Stimulated activated CD4-positive, alpha-beta T cell treated with anti-CD3 and anti-CD28 coated beads, TNF-alpha, amount 100 ng/mL, for 48 hours (primary cell): ENCODE results near the gene ZNF30.
"Not testable (repeated sequence)": the region's sequence is repeated elsewhere in the genome, so short reads cannot be mapped to it uniquely, and the experiment has no call there.

ENCODE experiments used
- DNase-seq, 3 donors: peaks; one replicate each; pipeline ENCODE4 v3.0.0-alpha.2; 2020; ENCODE audit warnings: low read depth in 3 of 3

ZNF30 gene

DNA sequence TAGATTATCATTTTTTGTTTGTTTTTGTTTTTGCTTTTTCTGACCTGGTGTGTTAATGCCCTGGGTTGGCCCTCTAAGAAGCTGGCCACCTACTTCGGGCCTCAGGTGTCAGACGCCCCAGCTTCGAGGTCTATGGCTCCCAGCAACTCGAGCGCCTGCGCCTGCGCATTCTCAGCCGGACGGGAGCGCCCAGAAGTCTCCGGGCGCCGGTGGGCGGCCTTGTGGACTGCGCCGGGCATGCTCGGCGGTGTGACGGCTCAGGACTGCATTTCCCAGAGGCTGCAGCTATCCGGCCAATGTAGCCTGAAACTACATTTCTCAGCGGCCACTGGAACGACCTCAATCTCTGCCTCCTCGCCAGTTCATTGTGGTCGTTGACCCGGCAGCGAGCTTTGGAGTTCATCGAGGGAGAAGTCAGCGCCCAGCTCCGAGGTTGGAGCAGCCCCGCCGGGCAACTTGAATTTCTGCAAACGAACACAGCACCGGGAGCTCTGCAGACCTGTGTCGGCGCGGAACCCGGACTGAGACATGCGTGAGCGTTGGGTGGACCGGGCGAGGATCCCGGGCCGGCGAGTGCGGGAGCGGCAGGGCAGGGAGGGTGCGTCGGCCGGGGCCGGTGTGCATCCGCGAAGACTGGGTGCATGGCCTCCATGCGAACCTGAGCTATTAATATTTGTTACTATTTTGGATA is at the start of gene ZNF30:
ZNF30 (plus strand) TSS at position 219 of the 691 bp plus-strand sequence. CDS start 3,045 bp downstream, outside the sequence.
- DNase-seq, result peak; percentile 65 to 78 (median 70)

DNA sequence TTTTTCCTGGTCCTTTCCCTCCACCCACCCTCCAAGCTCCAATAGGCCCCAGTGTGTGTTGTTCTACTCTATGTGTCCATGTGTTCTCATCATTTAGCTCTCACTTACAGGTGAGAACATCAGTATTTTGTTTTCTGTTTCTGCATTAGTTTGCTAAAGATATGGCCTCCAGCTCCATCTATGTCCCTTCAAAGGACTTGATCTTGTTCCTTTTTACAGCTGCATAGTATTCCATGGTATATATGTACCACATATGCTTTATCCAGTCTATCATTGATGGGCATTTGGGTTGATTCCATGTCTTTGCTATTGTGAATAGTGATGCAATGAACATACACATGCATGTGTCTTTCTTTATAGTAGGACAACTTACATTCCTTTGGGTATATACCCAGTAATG is 47.1 kb upstream of the ZNF30 start:
- DNase-seq, result no peak

DNA sequence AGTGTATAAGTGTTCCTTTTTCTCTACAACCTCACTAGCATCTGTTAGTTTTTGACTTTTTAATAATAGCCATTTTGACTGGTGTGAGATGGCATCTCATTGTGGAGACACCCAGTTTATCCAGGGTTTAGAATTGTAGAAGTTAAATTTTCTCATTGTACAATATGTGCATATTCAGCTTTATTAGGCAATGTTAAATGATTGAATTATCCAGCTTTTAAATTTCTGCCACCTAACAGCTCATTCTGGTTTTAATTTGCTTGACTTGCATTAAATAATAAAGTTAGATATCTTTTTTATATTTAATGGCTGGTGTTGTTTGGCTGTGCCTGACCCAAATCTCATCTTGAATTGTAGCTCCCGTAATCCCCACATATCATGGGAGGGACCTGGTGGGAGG is 46.7 kb upstream of the ZNF30 start:
- DNase-seq, result no peak

DNA sequence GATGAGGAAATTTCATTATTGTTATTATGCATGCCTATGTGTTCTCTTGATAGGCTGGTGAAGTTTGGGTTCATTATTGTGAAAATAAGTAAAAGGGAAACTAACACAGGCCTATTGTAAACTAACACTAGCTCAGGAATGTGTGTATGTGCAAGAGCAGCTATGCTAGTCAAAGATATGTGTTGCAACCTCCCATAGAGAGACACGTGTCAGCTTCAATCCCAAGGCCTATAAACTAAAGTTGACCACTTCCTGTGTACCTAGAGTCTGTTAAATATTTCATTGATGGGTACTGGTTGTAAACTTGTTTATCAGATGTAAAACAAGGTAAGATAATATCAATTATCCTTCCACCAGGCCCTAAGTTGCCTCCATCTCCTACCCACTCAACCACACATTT is 44.7 kb upstream of the ZNF30 start:
- DNase-seq, result no peak

DNA sequence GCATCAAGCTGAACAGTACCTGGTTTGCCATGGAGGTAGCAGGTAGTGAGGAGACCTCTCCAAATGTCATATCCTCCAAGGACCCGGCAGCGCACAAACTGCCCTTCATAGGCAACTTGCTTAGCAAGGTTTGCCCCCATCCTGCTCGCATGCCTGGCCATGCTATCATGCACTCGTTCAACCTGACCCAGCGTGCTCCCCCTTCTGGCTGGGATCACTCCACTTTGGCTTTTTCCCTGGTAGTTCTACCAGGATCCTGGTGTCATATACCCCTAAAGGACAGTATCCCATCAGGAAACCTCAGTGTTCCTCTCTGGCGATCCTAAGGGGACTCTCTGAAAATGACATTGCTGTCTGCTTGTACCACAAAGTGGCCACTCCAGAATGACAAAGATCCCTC is 38.6 kb upstream of the ZNF30 start:
- no peak for DNase-seq

DNA sequence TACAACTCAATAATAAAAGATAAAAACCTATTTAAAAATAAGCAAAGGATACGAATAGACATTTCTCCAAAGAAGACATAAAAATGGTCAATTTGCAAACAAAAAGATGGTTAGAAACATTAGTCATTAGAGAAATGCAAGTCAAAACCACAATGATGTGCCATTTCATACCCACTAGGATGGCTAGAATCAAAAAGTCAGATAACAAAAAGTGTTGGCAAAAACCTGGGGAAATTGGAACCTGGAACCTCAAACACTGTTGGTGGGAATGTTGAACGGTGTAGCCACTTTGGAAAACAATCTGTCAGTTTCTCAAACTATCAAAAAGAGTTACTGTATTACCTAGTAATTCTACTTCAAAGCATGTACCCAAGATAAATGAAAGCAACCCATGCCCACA is 26.5 kb upstream of the ZNF30 start:
- no peak for DNase-seq

DNA sequence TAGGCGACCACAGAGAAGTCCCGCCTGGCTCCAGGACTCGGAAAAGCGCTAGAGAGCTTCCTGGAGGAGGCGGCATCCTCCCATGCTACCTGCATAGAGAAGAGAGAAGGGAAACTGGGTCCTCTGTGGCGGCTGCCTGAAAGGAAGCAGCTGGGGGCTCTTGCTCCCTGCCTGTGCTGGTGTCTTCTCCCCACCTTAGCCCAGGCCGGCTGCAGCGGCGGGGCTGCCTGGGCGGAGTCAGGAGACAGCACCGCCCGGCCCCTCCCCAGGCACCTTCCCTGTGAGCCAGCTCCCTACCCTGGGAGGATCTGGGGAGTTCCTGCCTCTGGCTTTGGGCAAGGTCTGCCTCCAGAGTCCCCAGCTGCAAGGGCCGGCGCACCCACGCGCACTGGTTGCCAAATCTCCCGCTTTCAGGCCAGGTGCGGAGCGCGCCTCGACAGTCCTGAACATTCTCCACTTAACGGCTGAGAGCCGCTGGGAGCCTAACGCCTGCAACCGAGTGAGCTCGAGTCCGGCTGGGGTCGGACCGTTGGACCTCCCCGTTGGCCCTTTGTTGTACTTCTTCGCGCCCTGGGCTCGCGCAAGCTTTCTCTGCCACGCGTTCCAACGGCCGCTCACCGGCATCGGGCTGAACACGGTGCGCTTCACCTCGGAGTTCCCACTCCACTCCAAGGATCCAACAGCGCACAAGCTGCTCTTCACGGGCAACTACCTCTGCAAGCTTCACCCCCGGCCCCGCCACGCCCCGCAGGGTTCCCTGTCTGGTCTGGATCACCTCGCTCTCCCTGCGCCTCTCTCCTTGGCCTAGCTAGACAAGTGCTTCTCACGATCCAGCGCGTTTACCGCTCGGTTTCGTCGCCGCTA is 21.8 kb upstream of the ZNF30 start:
- no peak for DNase-seq

DNA sequence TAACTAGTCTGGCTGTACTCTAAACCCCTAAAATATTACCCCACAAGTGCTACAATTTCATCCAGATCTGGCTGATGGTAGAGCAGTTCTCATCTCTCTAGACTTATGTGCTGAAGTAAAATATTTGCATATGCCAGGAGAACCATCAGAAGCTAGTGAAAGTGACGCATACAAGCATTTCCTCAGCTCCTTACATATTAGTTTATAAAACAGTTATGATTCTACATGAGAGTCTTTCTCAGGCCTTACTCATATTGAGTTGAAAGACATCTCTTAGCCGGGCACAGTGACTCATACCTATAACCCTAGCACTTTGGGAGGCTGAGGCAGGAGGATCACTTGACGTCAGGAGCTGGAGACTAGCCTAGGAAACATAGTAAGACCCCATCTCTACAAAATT is 15.9 kb upstream of the ZNF30 start:
- no peak for DNase-seq

DNA sequence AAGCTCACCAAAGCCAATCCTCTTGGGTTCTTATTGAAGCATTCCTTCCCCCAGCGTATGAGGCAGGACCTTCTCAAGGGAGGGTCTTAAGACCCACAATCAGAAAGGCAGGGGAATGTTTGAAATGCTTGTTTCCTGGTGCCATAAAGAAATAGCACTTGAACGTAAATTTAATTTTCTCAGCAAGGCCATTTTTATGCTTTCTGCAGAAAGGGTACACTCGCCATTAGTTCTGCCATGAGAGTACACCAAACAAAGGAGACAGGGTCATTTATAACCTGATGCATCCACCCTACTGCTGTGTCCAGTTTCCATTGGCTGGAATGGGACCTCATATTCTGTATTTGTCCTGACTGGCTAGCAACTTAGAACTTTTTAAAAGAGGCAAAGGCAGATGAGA is 9.6 kb upstream of the ZNF30 start:
- DNase-seq, result not testable (repeated sequence)

DNA sequence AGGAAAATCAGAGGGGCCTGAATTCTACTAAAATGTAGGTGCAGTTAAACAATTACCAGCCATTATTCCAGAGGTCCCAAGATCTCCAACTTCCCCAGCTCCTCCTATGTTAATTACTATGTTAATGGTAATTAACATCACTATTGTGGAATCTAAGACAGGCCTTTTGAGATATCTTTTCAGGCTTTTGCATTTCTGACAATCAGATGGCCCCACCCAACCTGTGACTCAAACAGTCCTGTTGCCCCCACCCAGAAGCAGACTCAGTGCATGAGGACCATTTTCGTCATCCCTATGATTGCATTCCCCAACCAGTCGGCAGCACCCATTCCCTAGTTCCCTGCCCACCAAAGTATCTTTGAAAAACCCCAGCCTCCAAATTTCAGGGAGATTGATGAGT is 8.5 kb upstream of the ZNF30 start:
- DNase-seq, result no peak

DNA sequence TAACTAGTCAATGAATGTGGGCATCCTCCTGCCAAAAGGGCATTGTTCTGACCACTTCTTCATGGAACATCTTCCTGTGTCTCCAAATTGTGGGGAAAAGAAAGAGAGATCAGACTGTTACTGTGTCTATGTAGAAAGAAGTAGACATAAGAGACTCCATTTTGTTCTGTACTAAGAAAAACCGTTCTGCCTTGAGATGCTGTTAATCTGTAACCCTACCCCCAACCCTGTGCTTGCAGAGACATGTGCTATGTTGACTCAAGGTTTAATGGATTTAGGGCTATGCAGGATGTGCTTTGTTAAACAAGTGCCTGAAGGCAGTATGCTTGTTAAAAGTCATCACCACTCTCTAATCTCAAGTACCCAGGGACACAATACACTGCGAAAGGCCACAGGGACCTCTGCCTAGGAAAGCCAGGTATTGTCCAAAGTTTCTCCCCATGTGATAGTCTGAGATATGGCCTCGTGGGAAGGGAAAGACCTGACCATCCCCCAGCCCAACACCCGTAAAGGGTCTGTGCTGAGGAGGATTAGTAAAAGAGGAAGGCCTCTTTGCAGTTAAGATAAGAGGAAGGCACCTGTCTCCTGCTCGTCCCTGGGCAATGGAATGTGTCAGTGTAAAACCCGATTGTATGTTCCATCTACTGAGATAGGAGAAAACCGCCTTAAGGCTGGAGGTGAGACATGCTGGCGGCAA is 6.5 kb upstream of the ZNF30 start:
- not testable (repeated sequence) for DNase-seq

DNA sequence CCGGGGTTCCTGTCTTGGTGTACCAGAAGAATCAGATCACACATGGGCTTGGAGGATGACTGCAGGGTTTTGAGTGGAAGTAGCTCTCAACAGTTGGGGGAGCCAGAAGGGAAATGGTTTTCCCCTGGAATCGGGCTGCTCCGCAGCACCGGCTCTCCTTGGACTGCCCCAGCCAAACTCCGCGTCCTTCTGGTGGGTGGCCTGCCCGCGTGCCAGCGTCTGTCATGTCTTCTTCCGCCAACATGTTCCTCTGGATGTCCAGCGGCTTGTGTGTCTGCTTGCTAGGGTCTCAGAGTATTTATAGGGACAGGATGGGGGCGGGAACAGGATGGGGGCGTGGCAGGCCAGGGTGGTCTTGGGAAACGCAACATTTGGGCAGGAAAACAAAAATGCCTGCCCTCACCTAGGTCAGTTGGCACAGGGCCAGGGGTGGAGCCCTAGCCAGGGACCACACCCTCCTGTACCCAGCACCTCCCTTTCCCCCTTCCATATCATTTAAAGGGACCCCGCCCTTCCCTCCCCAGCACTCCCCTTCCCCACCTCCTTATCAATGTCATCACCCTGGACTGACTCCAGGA is 1.3 kb upstream of the ZNF30 start:
- DNase-seq, result no peak

DNA sequence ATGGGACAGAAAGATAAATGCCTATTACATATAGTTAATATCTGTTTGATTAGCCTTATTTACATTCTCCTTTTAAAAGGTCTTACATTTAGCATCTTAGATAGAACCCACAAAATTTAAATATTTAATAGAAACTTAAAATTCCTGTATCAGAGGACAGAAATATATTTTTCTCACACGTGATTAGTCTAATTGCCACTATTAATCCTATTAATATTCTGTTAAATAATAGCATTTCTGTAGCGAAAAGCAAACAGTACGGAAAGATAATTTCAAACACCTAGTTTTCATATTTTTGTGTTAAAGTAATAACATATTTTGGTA is 380 bp upstream of the ZNF30 start:
- no peak for DNase-seq

DNA sequence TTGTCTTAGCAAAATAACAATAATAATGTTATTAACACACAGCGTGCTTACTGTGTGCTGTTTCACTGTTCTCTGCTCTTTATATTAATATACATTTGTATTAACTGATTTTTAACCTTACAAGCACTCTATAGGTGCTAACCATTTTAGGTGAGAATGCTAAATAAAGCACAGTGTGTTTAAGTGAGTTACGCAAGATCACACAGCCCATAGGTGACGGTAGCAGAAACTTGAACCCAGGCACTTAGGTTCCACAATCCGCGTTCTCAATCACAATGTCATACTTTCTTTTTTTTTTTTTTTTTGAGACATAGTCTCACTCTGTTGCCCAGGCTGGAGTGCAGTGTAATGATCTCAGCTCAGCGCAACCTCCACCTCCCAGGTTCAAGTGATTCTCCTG is 5.8 kb downstream of the ZNF30 start:
- no peak for DNase-seq

DNA sequence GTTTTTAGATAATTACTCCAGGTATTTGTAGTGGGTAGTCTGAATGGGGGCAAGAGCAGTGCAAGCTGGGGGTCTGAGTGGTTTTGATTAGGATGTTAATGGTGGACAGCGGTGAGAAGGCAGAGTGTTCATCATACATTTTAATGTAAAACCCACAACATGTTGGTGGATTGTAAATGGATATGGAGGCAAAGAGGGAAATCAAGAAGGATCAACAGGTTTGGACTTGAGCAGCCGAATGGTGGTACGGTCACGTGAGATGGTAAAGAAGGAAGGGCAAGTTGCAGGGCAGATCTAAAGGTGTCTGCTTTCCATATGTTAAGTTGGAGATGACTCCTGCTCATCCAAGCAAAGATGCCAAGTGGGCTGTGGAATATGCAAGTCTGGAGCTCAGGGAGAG is 9.5 kb downstream of the ZNF30 start:
- DNase-seq, result no peak

DNA sequence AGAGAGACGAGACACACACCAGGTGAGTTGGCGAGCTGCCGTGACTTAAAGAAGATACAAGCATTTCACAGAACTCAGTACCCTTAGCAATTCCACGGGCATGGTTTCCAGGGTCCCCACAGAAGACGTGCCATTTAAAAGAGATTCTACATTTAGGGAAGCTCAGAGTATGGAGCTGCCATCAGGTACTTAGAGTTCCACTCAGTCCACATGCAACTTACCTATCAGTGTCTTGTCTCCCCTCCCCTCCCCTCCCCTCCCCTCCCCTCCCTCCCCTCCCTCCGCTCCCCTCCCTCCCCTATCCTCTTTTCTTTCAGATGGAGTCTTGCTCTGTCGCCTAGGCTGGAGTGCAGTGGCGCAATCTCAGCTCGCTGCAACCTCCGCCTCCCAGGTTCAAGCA is 12.2 kb downstream of the ZNF30 start:
- DNase-seq, result no peak

DNA sequence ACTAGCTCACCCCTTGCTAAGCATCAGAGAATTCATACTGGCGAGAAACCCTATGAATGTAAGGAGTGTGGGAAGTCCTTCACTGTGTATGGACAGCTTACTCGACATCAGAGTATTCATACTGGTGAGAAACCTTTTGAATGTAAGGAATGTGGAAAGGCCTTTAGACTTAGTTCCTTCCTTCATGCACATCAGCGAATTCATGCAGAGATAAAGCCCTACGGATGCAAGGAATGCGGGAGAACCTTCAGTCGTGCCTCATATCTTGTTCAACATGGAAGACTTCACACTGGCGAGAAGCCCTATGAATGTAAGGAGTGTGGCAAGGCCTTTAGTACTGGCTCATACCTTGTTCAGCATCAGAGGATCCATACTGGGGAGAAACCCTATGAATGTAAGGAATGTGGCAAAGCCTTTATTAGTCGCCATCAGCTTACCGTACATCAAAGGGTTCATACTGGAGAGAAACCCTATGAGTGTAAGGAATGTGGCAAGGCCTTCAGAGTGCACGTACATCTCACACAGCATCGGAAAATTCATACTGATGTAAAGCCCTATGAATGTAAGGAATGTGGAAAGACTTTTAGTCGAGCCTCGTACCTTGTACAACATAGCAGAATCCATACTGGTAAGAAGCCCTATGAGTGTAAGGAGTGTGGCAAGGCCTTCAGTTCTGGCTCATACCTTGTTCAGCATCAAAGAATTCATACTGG is 17.3 kb downstream of the ZNF30 start:
- no peak for DNase-seq

DNA sequence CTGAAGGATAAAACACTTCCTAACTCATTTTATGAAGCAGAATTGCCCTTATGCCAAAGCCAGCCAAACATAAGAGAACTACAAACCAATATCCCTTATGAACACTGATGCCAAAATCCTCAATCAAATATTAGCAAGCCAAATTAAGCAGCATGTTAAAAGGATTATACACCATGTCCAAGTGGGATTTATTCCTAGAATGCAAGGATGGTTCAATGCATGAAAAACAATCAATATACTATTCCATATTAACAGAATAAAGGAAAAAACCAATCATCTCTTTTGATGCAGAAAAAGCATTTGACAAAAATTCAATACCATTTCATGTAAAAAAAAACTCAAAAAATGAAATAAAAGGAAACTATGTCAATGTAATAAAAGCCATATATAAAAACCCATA is 26.4 kb downstream of the ZNF30 start:
- no peak for DNase-seq

DNA sequence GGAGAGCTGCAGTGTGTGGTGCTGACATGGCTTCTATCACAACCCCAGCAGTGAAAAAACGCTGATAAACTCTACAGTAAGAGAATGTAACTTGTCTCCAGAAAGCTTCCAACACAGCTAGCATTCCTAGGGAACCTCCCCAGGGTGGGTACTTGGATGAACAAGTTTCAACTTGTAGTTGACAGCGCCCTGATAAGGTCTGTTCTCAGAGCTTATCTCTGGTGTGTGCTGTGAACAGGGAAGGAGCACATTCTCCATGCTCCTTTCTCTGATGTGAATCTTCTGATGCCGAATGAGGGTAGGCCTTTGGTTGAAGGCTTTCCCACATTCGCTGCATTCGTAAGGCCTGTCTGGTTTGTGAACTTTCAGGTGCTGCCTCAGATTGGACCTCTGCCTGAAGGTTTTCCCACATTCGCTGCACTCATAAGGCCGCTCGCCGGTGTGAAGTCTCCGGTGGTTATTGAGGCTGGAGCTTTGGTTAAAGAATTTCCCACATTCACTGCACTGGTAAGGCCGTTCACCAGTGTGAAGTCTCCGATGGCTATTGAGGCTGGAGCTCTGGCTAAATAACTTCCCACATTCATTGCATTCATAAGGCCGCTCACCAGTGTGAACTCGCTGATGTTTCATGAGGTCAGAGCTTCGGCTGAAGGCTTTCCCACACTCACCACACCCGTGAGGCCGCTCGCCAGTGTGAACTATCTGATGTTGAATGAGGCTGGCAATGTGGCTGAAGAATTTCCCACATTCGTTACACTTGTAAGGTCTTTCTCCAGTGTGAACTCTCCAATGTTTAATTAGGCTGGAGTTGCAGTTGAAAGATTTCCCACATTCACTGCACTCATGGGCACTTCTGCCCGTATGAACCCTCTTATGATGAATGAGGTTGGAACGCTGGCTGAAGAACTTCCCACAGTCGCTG is 31.4 kb downstream of the ZNF30 start:
- no peak for DNase-seq

DNA sequence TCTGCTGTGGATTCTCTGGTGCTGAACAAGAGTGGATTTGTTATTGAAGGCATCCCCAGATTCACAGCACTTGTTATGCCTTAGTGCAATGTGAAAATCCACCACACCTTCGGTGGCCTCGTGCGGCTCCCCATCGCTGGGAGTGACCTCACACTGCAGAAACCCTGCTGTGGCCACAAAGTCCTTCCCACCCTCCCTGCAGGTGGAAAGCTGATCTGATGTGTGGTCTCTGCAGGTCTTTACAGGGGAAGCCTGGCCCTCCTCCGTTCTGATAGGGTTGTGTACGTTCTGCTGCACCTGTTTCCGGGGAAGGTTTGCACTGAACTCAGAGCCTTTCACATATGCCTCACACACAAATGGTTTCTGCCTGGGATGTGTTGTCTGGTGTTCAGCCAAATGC is 32.3 kb downstream of the ZNF30 start:
- no peak for DNase-seq
